Spleen (tissue), 11 donors: ENCODE measurements around the gene MST1R. TPM values are rescaled to one million over a fixed set of nuclear protein-coding genes. Genes with fewer than 3 reads are reported as not detected.

Source experiments
- DNase-seq: peaks from one replicate; pipeline ENCODE4 v3.0.0-alpha.2; 2020
- H3K27ac ChIP-seq, 8 donors: fragments of 200-600 bp; sonication (generic) in 7 of 8; 1 replicate in 4 of 8; 2 replicates in 4 of 8; pipeline versions ENCODE4 v1.5.0 to v1.8.0; 2016 to 2021; ENCODE audit warnings: inconsistent platforms in 4 of 8, mild to moderate bottlenecking in 4 of 8, moderate library complexity in 1 of 8
- H3K27me3 ChIP-seq, 7 donors: fragments of 200-600 bp; sonication (generic) in 6 of 7; replicated peaks in 1 of 7; 1 replicate in 4 of 7; 2 replicates in 3 of 7; pipeline versions ENCODE4 v1.5.0 to v1.8.0; 2016 to 2021; ENCODE audit warnings: inconsistent platforms in 3 of 7, mild to moderate bottlenecking in 1 of 7
- H3K36me3 ChIP-seq, 6 donors: fragments of 200-600 bp; sonication (generic) in 5 of 6; 1 replicate in 4 of 6; 2 replicates in 2 of 6; pipeline versions ENCODE4 v1.5.0 to v1.8.0; 2016 to 2021; ENCODE audit warnings: inconsistent platforms in 2 of 6
- H3K4me1 ChIP-seq, 6 donors: fragments of 200-600 bp; sonication (generic) in 5 of 6; 1 replicate in 3 of 6; 2 replicates in 3 of 6; pipeline versions ENCODE4 v1.5.0 to v1.8.0; 2016 to 2021; ENCODE audit warnings: inconsistent platforms in 3 of 6
- H3K4me3 ChIP-seq, 8 donors: fragments of 200-600 bp; sonication (generic) in 7 of 8; 1 replicate in 4 of 8; 2 replicates in 4 of 8; pipeline versions ENCODE4 v1.5.0 to v1.8.0; 2016 to 2021; ENCODE audit warnings: inconsistent platforms in 4 of 8, mild to moderate bottlenecking in 4 of 8, moderate library complexity in 2 of 8
- H3K9me3 ChIP-seq, 8 donors: fragments of 200-600 bp; sonication (generic) in 7 of 8; 1 replicate in 4 of 8; 2 replicates in 4 of 8; pipeline versions ENCODE4 v1.5.0 to v1.8.0; 2016 to 2021; ENCODE audit warnings: inconsistent platforms in 4 of 8
- POLR2A ChIP-seq, 3 donors: fragments of 450-650 bp; IDR thresholded peaks; one replicate each; pipeline ENCODE4 v1.5.1; 2017; ENCODE audit warnings: antibody characterized with exemption in 3 of 3, mild to moderate bottlenecking in 1 of 3
- POLR2AphosphoS5 ChIP-seq, 3 donors: sonication (generic); formaldehyde crosslinking; IDR thresholded peaks; one replicate each; pipeline ENCODE4 v1.5.1; 2017; ENCODE audit warnings: antibody characterized with exemption in 3 of 3
- WGBS, 5 donors: extraction: QIAGEN DNeasy Blood & Tissue Kit in 3 of 5; methylation state at CpG; one replicate each; pipeline versions ENCODE4 v1.1.5 to v1.1.7; 2013 to 2018; 5-methylcytosine and 5-hydroxymethylcytosine counted together
- intact Hi-C: fragments of 100-400 bp; cut with DNase I; formaldehyde crosslinking; loops from one replicate; pipeline ENCODE4 v1.15.0; 2023; ENCODE audit warnings: low total_unique reads
- polyA plus RNA-seq, 3 donors: library from polyadenylated mRNA; stranded (reverse); fragments of 200-250 nt; gene quantifications; one replicate each; pipeline ENCODE4 v1.2.1, GENCODE V29; 2013
- total RNA-seq, 7 donors: library from RNA; depleted of rRNA in 3 of 7; stranded (reverse); fragments of >200 nt in 3 of 7; fragmentation: NEBNext Ultra II Directional in 4 of 7; extraction: Animal tissue kit (Norgen Biotek cat#: 25700) in 4 of 7; gene quantifications; one replicate each; pipeline versions ENCODE4 v1.1.0 to v1.2.1, GENCODE V29; 2016 to 2021
- TF ChIP-seq, protein P1 (sequence below), 11 experiments: fragments of 200-600 bp in 7 of 11; fragments of 450-650 bp in 4 of 11; sonication (generic) in 4 of 11; IDR thresholded peaks in 8 of 11; conservative IDR thresholded peaks in 3 of 11; 1 replicate in 7 of 11; 2 replicates in 4 of 11; pipeline versions ENCODE4 v1.4.0 to v1.8.0; 2016 to 2021; ENCODE audit warnings: antibody characterized with exemption in 11 of 11, inconsistent platforms in 4 of 11, mild to moderate bottlenecking in 1 of 11
- donor health status: healthy with polysubstance abuse.
- donor health status: DM: no; HTN: no; CAD: no; lungs with moderate emphysema.
- donor health status: DM: no; HTN: no; CAD: no.
- donor health status: Bipolar disorder and iron deficiency.
- donor health status: healthy.
- donor health status: DM: no; HTN: no; CAD: no.
- donor health status: DM: yes; HTN: yes; CAD: no.

Gene MST1R
- total and polyA plus RNA-seq, 10 donors: 1.1 to 7.7 (median 3.0) TPM

GRCh38 chr3:49855662-49856061 is 48.0 kb downstream of the MST1R start:
- H3K27ac ChIP-seq: peak overlapping the region in 1 of 8 donors; percentile 84
- no peaks in the 10 kb centered on the region for H3K36me3 ChIP-seq
- H3K9me3 ChIP-seq: no peaks in the 10 kb centered on the region
- TF ChIP-seq, protein P1, sequence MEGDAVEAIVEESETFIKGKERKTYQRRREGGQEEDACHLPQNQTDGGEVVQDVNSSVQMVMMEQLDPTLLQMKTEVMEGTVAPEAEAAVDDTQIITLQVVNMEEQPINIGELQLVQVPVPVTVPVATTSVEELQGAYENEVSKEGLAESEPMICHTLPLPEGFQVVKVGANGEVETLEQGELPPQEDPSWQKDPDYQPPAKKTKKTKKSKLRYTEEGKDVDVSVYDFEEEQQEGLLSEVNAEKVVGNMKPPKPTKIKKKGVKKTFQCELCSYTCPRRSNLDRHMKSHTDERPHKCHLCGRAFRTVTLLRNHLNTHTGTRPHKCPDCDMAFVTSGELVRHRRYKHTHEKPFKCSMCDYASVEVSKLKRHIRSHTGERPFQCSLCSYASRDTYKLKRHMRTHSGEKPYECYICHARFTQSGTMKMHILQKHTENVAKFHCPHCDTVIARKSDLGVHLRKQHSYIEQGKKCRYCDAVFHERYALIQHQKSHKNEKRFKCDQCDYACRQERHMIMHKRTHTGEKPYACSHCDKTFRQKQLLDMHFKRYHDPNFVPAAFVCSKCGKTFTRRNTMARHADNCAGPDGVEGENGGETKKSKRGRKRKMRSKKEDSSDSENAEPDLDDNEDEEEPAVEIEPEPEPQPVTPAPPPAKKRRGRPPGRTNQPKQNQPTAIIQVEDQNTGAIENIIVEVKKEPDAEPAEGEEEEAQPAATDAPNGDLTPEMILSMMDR (IDR thresholded peaks at IDR 0.05 in 8 of 11, conservative IDR thresholded peaks at IDR 0.05 in 3 of 11): no peak
- TF ChIP-seq POLR2AphosphoS5 (IDR thresholded peaks at IDR 0.05) (no peak), POLR2A (IDR thresholded peaks at IDR 0.05) (no peak)
- intact Hi-C loops: no loop called here
- peaks cover 0 to 23% (median 15%) of the 10 kb centered on the region in 6 donors for H3K4me1 ChIP-seq
- no peak for DNase-seq
- H3K27me3 ChIP-seq: no peaks in the 10 kb centered on the region
- peak overlapping the region in 7 of 8 donors; percentile 51 to 85 (median 62) for H3K4me3 ChIP-seq
- WGBS, 5 donors: 63 to 74% (median 69%) methylated on average over 5 of the region's 5 CpGs

GRCh38 chr3:49845694-49846093 is 58.0 kb downstream of the MST1R start:
- WGBS, 5 donors: 76 to 91% (median 88%) methylated on average over 3 of the region's 3 CpGs
- Histone ChIP-seq H3K9me3 (no peaks in the 10 kb centered on the region), H3K4me3 (no peak overlapping the region), H3K4me1 (no peaks in the 10 kb centered on the region), H3K27ac (no peak overlapping the region), H3K36me3 (peaks cover 0 to 57% (median 0%) of the 10 kb centered on the region in 6 donors), H3K27me3 (no peaks in the 10 kb centered on the region)
- TF ChIP-seq POLR2AphosphoS5 (IDR thresholded peaks at IDR 0.05): no peak
- TF ChIP-seq, protein P1 (IDR thresholded peaks at IDR 0.05 in 8 of 11, conservative IDR thresholded peaks at IDR 0.05 in 3 of 11): no peak
- no peak for TF ChIP-seq POLR2A (IDR thresholded peaks at IDR 0.05)
- no peak for DNase-seq
- intact Hi-C loops: no loop called here

DNA sequence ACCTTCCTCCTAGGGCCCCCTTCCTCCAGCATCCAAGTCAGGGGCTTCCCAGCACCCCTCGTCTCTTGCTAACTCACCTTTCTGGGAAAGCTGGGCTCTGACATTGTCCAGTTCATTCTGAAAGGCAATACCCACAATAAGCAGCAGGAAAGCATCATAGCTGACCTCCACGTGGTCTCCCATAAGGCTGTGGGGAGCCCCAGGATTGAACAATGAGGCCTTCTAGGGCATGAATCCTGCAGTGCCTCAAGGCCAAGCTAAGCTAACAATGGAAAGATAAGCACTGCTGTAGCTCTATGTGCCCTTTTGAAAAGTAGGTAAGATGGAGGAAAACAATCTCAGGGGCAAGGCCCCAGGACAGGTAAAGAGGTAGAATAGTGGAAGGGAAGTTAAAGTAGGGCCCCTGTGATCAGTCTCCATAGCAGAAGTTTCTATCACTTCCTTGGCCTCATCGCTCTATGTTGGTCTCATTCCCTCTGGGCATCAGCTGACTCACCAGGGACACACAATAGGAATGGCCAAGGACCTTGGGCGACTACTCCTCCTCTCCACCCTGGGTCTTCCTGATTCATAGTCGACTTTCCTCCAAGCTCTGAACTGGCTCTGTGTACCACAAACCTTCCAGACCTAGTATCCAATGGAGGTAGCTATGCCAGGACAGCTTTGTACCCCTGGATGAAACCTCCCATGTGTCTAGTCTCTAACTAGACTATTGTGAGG is 59.0 kb downstream of the MST1R start:
- WGBS, 5 donors: 70 to 87% (median 80%) methylated on average over 5 of the region's 5 CpGs
- Histone ChIP-seq H3K27me3 (no peaks in the 10 kb centered on the region), H3K36me3 (peaks cover 0 to 57% (median 0%) of the 10 kb centered on the region in 6 donors), H3K27ac (no peak overlapping the region), H3K4me1 (peaks cover 0 to under 1% (median 0%) of the 10 kb centered on the region in 6 donors), H3K9me3 (no peaks in the 10 kb centered on the region), H3K4me3 (no peak overlapping the region)
- no peak for TF ChIP-seq POLR2AphosphoS5 (IDR thresholded peaks at IDR 0.05)
- TF ChIP-seq POLR2A (IDR thresholded peaks at IDR 0.05): no peak
- TF ChIP-seq, protein P1 (IDR thresholded peaks at IDR 0.05 in 8 of 11, conservative IDR thresholded peaks at IDR 0.05 in 3 of 11): no peak
- no peak for DNase-seq
- intact Hi-C loops: loop anchor here (5.0 kb wide), 1 partner anchor 142 kb away; no protein-coding TSS in a partner anchor

DNA sequence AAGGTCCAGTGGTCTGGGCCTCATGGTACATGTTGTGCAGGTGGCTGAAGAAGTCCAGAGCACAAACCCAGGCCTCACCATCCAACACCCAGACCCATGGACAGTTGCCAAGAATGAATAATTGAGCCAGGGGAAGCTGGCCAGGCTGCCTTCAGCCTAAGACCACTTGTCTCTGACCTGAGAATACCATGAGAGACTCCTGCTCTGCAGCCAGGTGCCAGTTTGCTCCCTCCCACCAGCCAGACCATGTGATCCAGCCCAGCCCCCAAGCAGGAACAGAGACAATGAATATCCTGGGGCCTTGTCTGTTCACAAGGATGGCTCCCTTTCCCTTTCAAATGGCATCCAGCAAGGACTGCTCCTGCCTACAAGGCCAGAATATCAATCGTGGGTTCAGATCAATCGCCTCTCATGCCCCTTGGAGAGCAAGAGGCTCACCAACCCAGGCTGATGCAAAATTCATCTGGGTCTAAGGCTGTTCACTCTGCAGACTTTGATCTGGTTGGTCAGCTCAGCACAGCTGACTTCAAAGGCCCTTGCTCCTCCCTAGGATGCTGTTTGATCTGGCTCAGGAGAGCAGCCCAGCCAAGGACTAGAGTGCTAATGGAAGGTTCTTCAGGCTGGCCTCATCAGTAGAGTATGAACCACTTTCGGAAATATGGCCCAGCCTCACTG is 60.7 kb downstream of the MST1R start:
- Histone ChIP-seq H3K27ac (no peak overlapping the region), H3K9me3 (no peaks in the 10 kb centered on the region), H3K27me3 (no peaks in the 10 kb centered on the region), H3K36me3 (peaks cover 0 to 57% (median 0%) of the 10 kb centered on the region in 6 donors), H3K4me3 (no peak overlapping the region), H3K4me1 (peaks cover 0 to 9% (median 7%) of the 10 kb centered on the region in 6 donors)
- DNase-seq: no peak
- WGBS, 5 donors: 88 to 96% (median 95%) methylated on average over 3 of the region's 3 CpGs
- intact Hi-C loops: loop anchor here (5.0 kb wide), 1 partner anchor 141 kb away; no protein-coding TSS in a partner anchor
- TF ChIP-seq POLR2AphosphoS5 (IDR thresholded peaks at IDR 0.05) (no peak), POLR2A (IDR thresholded peaks at IDR 0.05) (no peak)
- TF ChIP-seq, protein P1 (IDR thresholded peaks at IDR 0.05 in 8 of 11, conservative IDR thresholded peaks at IDR 0.05 in 3 of 11): no peak
